OCI-LY7 (cell line): Measurements from ENCODE around the gene GNS. TPM values are rescaled to one million over a fixed set of nuclear protein-coding genes. Genes with fewer than 3 reads are reported as not detected.

Source experiments
- BruUV-seq: library from RNA; stranded (reverse); fragments of 400-500 nt; replicated peaks from 2 replicates; lab custom pipeline; 2021; lab: Mats Ljungman, UMichigan
- CTCF ChIA-PET: fragments of 300-600 bp; sonication (Branson Sonifier 250); formaldehyde crosslinking; loops from one replicate; lab custom pipeline; 2022; ENCODE audit warnings: antibody characterized with exemption; ENCODE audit not compliant: unreplicated experiment; lab: Charles Lee
- POLR2A ChIA-PET: fragments of 300-600 bp; sonication (Branson Sonifier 250); formaldehyde crosslinking; loops from one replicate; lab custom pipeline; 2022; ENCODE audit warnings: antibody characterized with exemption; lab: Charles Lee
- DNase-seq: peaks from one replicate; pipeline ENCODE4 v3.0.0-alpha.2; 2015; ENCODE audit warnings: low spot score
- H2AFZ ChIP-seq: fragments of 200-600 bp; sonication (generic), shearing (Covaris generic); 2 replicates; pipeline ENCODE4 v1.6.1; 2014; ENCODE audit warnings: mild to moderate bottlenecking, antibody characterized with exemption, low read length, moderate library complexity
- H3K27ac ChIP-seq: fragments of 200-600 bp; sonication (generic); 2 replicates; pipeline ENCODE4 v1.5.1; 2014; ENCODE audit warnings: mixed run types, low read depth, mild to moderate bottlenecking, moderate library complexity, low read length, inconsistent platforms; ENCODE audit not compliant: poor library complexity, severe bottlenecking
- H3K36me3 ChIP-seq: fragments of 200-600 bp; sonication (generic); 2 replicates; pipeline ENCODE4 v1.6.1; 2014; ENCODE audit warnings: mild to moderate bottlenecking, antibody characterized with exemption, low read length, moderate library complexity, mixed read lengths; ENCODE audit not compliant: insufficient read depth
- H3K4me1 ChIP-seq: fragments of 200-600 bp; sonication (generic); 2 replicates; pipeline ENCODE4 v1.5.1; 2014; ENCODE audit warnings: mild to moderate bottlenecking, low read length; ENCODE audit not compliant: insufficient read depth, poor library complexity, severe bottlenecking
- H3K4me2 ChIP-seq: fragments of 200-600 bp; sonication (generic); 2 replicates; pipeline ENCODE4 v1.6.1; 2014; ENCODE audit warnings: mild to moderate bottlenecking, low read length
- H3K4me3 ChIP-seq: fragments of 200-600 bp; sonication (generic); 2 replicates; pipeline ENCODE4 v1.5.1; 2014; ENCODE audit warnings: mild to moderate bottlenecking, low read depth, low read length; ENCODE audit not compliant: poor library complexity, severe bottlenecking
- H3K79me2 ChIP-seq: fragments of 200-600 bp; sonication (generic); 2 replicates; pipeline ENCODE4 v1.6.1; 2016; ENCODE audit warnings: low read depth, mild to moderate bottlenecking, low read length, moderate library complexity, mixed read lengths; ENCODE audit not compliant: insufficient read depth
- H3K9me2 ChIP-seq: fragments of 200-600 bp; sonication (generic); 2 replicates; pipeline ENCODE4 v1.6.1; 2016; ENCODE audit warnings: mild to moderate bottlenecking, low read length, mixed read lengths; ENCODE audit not compliant: insufficient read depth
- H3K9me3 ChIP-seq: fragments of 200-600 bp; sonication (generic); 2 replicates; pipeline ENCODE4 v1.6.1; 2014; ENCODE audit warnings: mild to moderate bottlenecking, mixed run types, low read length, mixed read lengths
- H4K20me1 ChIP-seq: fragments of 200-600 bp; sonication (generic); 2 replicates; pipeline ENCODE4 v1.6.1; 2014; ENCODE audit warnings: mild to moderate bottlenecking, antibody characterized with exemption, low read length, moderate library complexity, mixed read lengths; ENCODE audit not compliant: insufficient read depth
- EZH2phosphoT487 ChIP-seq: fragments of 200-600 bp; sonication (generic); IDR thresholded peaks from 2 replicates; pipeline ENCODE4 v1.6.1; 2018; ENCODE audit warnings: low read depth, borderline replicate concordance, mild to moderate bottlenecking, mixed run types, antibody characterized with exemption, low read length, moderate library complexity, mixed read lengths
- intact Hi-C: fragments of 100-400 bp; cut with micrococcal nuclease; formaldehyde crosslinking; loops from one replicate; pipeline ENCODE4 v1.10.0; 2022; ENCODE audit not compliant: unreplicated experiment
- total RNA-seq, 2 experiments: library from RNA; depleted of rRNA in 1 of 2; stranded (reverse); fragments of >200 nt in 1 of 2; shearing (Covaris generic) in 1 of 2; gene quantifications; 2 replicates each; pipeline ENCODE4 v1.2.3, GENCODE V29; 2014 to 2022
- TF ChIP-seq, protein P1 (sequence below): fragments of 200-600 bp; sonication (generic); conservative IDR thresholded peaks from 2 replicates; pipeline ENCODE4 v1.5.1; 2014; ENCODE audit warnings: mild to moderate bottlenecking, antibody characterized with exemption, low read length, moderate library complexity, mixed read lengths

Gene GNS
- total RNA-seq, 2 experiments from 2014 or later = 8.0 to 16.0 TPM

GRCh38 chr12:64669270-64669842 lies 89.8 kb downstream of the GNS start:
- Histone ChIP-seq H3K9me3 (no peaks in the 10 kb centered on the region), H2AFZ (peak overlapping the region; percentile 11; the same call in 1 of the 2 replicates), H3K4me1 (peaks cover 90% of the 10 kb centered on the region), H3K4me3 (peak overlapping the region; percentile 60), H3K4me2 (peak overlapping the region; percentile 82), H4K20me1 (peaks cover 13% of the 10 kb centered on the region; the same call in 1 of the 2 replicates), H3K36me3 (no peaks in the 10 kb centered on the region), H3K79me2 (peaks cover 98% of the 10 kb centered on the region), H3K9me2 (no peaks in the 10 kb centered on the region), H3K27ac (peak overlapping the region; percentile 82)
- no peak for TF ChIP-seq EZH2phosphoT487
- TF ChIP-seq, protein P1, sequence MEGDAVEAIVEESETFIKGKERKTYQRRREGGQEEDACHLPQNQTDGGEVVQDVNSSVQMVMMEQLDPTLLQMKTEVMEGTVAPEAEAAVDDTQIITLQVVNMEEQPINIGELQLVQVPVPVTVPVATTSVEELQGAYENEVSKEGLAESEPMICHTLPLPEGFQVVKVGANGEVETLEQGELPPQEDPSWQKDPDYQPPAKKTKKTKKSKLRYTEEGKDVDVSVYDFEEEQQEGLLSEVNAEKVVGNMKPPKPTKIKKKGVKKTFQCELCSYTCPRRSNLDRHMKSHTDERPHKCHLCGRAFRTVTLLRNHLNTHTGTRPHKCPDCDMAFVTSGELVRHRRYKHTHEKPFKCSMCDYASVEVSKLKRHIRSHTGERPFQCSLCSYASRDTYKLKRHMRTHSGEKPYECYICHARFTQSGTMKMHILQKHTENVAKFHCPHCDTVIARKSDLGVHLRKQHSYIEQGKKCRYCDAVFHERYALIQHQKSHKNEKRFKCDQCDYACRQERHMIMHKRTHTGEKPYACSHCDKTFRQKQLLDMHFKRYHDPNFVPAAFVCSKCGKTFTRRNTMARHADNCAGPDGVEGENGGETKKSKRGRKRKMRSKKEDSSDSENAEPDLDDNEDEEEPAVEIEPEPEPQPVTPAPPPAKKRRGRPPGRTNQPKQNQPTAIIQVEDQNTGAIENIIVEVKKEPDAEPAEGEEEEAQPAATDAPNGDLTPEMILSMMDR = no peak
- intact Hi-C loops = no loop called here
- ChIA-PET CTCF (interaction anchor here (0.9 kb wide), 1 partner anchor 10 kb away, joined by 3 read pairs; no protein-coding TSS in a partner anchor), POLR2A (interaction anchor here (0.6 to 2.0 kb wide), 20 partner anchors 11 to 523 kb away, joined by 3 to 13 read pairs (median 4); partner anchors contain the start of gene RASSF3)
- peak; percentile 77 for DNase-seq
- no TSS peak for BruUV-seq

GRCh38 chr12:64667793-64668192 lies 91.4 kb downstream of the GNS start:
- DNase-seq = no peak
- H3K9me2 ChIP-seq = no peaks in the 10 kb centered on the region
- TF ChIP-seq, protein P1 = no peak
- TF ChIP-seq EZH2phosphoT487 = no peak
- POLR2A ChIA-PET = interaction anchor here (0.7 to 1.4 kb wide), 8 partner anchors 17 to 69 kb away, joined by 3 to 8 read pairs (median 4); no protein-coding TSS in a partner anchor
- H3K27ac ChIP-seq = peak overlapping the region; percentile 4
- no peak overlapping the region for H2AFZ ChIP-seq
- no peak overlapping the region for H3K4me3 ChIP-seq
- no TSS peak for BruUV-seq
- H3K79me2 ChIP-seq = peaks cover 91% of the 10 kb centered on the region
- peaks cover 74% of the 10 kb centered on the region for H3K4me1 ChIP-seq
- CTCF ChIA-PET = no interaction called here
- H3K36me3 ChIP-seq = no peaks in the 10 kb centered on the region
- no peaks in the 10 kb centered on the region for H3K9me3 ChIP-seq
- peaks cover 9% of the 10 kb centered on the region; the same call in 1 of the 2 replicates for H4K20me1 ChIP-seq
- intact Hi-C loops = no loop called here
- no peak overlapping the region for H3K4me2 ChIP-seq
